M059J (cell line): Measurements from ENCODE around the gene SMAD5. TPM values are rescaled to one million over a fixed set of nuclear protein-coding genes. Genes with fewer than 3 reads are reported as not detected.
A peak's percentile ranks its signal among the peaks of the same experiment; 100 is the strongest.

ENCODE experiments used
- DNase-seq: peaks from one replicate; pipeline ENCODE4 v3.0.0-alpha.2; 2012; ENCODE audit warnings: low read depth
- total RNA-seq: library from RNA; depleted of rRNA; stranded (reverse); fragments of >200 nt; shearing (Covaris generic); gene quantifications from 2 replicates; pipeline ENCODE4 v1.2.3, GENCODE V29; 2014; rRNA removed

The SMAD5 gene
- 34.5 and 42.6 TPM in 2 replicates for total RNA-seq

DNA sequence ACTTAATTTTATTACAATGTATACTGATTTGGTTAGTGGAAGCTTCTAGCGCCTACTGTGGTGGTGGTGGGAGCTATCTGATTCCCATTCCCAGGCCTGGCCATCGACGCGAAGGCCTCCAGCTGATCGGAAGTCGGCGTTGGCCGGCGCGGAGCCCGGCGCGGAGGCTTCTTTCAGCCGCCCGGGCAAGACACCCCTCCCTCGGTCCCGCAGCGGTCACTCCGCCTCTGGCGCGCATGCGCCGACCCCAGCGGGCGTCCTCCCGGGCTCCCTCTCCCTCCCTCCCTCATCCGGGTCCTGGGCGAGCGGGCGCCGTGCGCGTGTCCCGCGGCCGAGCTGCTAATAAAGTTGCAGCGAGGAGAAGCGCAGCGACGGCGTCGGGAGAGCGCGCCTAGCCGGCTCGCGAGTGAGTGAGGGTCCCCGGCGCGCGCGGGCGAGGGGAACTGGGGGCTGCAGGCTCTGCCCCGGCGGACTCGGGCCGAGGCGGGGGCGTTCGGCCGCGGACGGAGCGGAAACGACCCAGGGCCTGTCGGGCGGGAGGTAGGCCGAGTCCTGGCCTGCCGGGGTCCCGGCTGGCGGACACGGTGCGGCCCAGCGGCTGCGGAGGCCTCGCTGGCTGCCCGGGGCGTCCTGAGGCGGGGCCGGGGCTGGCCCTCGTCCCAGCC is at the start of gene SMAD5:
TSS of gene SMAD5 (plus strand) at position 289 of the 665 bp plus-strand sequence. CDS start 20,916 bp downstream, outside the sequence.
- DNase-seq, result peak; percentile 93

DNA sequence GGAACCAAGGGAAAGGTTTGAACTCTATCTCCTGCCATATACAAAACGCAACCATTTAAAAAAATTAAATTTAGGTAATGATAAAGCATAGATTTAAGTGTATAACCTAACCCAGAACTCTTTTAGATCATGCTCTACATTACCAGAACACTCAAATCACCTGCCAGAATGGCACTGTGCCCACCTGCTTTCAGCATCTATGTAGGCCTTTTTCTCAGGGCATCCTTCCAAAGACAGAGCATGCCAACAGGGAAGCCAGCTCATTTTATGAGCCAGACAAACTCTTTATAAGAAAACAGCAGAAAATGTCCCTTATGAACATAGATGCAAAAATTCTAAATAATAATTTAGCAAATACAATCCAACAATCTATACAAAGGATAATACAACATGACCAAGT is 47.9 kb upstream of the SMAD5 start:
- no peak for DNase-seq

DNA sequence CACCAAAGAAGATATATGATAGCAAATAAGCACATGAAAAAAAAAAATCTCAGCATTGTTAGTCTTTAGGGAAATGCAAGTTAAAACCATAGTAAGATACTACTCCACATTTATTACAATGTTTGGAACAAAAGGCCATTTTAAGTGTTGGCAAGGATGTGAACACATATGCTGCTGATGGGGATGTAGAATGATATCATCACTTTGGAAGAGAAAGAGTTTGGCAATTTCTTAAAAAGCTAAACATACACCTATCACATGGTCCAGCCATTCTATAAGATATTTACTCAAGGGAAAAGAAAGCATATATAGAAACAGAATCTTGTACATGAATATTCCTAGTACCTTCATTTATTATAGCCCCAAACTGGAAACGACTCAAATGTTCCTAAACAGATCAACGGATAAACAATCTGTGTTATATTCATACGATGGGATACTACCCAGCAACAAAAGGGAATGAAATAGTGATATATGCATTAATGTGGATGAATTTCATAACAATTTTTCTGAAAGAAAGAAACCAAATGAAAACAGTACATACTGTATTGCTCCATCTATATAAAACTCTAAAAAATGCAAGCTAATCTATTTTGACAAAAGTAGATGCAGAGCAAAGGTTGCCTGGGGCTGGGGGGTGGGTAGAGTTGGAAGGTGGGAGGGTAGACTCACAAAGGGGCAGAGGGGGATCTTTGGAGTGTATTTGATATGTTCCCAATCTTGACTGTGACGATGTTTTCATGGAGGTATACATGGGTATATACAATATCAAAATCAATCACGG is 45.7 kb upstream of the SMAD5 start:
- no peak for DNase-seq

DNA sequence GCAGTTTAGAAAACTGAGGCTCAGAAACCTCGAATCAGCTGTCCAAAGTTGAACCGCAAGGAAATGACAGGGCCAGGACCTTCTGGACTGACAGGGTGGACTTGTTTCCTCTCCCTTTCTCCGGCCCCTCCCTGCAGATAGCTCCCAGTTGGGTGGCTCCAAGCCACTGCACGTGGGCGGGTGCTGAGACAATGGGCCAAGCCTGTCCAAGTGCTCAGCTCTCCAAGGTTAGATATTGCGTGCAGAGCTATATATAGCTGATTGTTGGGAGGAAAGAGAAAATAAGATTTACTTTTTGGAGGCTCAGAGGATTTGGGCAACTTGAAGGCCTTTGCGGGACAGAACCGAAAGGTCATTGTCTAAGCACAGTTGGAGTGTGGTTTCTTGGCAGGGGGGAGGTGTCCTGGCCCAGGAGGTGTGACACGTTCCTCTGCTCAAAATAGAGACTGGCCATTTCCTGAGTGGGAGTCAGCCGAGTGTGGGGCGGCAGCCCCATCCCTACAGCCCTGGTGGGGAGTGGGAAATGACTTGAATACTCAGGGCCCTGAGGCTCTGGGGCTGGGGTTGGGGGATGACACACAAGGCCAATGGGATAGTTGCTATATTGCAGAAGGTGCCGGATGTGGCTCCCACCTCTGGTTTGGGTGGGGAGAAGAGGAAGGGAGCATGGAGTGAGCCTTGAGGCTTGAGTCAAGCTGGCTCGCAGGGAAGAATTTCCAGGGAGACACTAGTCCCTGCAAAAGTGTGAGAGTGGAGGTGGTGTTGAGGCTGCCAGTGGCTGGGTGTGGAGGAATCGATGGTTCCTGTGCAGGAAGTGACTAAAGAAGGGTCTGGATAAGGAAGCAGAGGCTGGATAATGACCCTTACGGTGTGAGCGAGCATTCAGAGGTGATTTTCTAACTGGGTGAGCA is 44.4 kb upstream of the SMAD5 start:
- no peak for DNase-seq

DNA sequence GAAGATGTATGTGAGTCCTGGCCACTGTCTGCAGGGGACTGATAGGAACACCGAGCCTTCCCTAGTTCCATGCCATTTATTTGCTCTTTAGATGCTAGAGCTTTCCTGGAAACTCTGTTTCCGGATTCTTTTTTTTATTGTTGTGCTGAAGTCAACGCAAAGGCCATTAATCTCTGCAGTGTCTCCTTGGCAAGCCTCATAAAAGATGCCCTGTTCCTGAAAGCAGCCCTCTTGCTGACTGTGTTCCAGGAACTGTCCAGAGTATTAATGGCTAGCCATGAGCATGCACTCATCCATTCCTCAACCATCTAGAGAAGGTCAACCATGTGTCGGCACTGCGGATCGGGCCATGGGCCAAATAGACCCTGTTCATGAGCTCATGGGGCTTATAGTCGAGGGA is 42.9 kb upstream of the SMAD5 start:
- DNase-seq, result peak; percentile 26

DNA sequence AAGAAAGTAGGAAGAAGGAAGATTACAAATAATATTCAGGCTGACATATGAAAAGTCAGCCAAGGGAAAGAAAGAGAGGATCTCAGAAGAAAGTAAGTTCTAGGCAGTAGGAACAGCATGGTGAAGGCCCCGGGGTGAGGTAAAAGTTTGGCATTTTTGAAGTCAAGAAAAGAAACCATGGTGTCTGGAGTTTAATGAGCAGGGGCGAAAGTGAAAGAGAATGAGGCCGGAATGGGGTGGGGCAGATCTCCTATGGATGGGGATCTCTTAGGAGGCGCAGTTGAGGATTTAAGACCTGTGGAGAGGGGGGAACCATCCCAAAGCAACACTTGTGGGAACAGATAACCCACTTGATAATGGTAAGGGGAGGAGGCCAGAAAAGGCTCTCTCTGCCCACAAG is 42.3 kb upstream of the SMAD5 start:
- no peak for DNase-seq

DNA sequence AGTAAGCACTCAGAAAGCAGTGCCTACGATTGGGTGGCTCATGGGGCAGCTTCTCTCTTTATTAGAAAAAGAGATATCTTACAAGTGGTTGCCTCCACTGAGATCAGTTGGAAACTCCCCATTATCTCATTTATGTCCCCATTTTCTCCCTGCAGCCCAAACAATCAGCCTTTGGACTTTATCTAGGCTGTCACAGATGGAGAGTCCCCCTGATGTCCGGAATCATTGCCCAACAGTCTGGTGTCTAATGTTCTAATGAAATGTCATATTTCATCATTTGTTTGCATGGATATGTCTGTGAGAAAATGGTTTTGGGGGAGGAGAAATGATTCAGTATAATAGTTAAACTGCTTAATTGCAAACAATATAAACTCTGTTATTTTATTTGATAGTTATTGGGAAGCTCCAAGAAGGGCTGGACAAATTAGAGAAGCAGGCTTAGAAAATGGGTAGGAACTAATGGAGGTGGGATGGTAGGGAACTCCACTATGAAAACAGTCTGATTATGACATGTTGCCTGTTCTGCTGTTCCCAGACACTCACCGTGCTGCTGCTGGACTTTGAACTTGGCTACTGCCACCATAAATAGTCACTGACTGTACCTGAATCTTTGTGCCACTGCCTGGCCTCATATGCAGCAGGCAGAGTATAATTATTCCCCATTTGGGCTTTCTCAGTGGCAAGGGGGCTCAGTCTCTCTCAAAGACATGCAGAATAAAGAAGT is 38.3 kb upstream of the SMAD5 start:
- DNase-seq, result no peak

DNA sequence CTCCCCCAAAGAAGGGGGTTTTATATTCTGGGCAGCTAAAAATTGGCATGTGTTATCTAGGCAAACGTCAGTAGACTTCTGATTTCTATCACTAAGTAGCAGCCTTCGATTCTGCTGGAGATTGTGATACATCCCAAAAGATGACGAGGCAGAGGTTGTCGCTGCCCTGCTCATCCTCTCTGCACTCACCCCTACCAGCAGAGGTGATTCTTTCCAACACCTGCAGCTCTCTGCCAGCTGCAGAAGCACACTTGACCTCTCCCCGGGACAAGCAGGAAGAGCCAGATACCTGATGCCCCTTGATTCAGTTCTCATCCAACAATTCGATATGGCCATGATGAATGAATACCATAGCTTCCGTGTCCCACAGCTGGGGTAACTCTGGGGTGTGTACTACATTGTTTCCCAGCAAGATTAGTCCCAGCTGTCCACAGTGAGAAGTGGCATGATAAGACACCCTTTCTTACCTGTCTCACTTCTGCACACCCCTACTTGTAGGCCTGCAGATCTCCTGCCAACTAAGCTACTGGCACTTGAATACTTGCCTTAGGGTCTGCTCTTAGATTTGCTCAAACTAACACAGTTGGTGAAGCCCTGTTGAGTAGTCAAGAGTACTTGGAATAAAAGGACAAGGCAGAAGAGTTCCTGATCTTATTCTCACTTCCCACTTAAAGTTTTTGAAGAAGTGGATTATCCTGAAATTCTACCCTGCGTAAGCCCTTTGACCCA is 37.6 kb upstream of the SMAD5 start:
- no peak for DNase-seq

DNA sequence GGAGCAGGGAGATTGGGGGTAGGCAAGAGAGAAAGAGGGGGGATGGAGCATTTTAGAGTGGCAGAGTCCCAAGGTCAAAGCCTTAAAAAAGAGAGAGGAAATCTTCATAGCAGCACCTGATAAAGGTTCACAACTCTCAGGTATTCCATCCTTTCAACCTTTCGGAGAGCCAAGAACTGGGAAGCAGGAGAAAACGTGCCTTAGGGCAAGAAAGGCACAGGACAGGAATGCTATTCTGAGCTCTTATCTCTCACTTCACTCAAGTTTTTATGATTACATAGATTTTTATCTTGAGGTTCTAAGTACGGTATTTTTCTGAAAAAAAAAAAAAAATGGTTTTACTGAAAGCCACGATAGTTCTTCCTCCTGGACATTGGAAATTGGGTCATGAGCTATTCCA is 34.5 kb upstream of the SMAD5 start:
- DNase-seq, result peak; percentile 1

DNA sequence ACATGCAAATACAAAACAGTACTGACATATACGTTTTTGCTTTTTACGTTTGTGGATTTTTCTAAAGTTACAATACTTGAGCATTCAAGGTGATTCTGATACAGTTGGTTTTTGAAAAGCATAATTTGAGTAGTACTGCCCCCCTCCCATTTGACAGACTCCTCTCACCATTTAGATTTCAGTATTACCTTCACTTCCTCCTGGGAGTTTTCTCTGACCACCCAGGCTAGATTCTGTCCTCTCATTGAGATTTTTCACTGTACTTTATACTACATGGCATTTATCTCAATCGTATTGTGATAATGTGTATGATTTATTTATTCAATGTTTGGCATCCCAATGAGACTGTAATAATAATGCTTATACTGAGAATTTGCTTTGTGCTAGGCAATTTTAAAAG is 32.8 kb upstream of the SMAD5 start:
- DNase-seq, result no peak

DNA sequence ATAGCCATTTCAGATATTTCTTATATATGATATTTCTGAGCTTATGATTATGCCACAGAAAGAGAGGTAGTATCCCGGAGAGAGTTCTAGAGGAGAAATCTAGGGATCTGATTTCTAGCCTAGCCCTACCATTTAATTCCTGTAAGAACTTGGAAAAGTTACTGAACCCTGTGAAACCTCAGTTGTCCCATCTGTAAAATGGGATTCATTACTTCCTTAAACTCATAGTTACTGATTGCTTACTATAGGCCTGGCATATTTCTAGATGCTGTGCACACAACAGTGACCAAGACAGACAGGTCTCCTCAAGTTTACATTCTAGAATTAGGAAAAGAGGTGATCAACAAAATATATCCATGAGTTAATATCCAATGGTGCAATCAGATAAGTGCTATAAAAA is 30.8 kb upstream of the SMAD5 start:
- DNase-seq, result no peak

DNA sequence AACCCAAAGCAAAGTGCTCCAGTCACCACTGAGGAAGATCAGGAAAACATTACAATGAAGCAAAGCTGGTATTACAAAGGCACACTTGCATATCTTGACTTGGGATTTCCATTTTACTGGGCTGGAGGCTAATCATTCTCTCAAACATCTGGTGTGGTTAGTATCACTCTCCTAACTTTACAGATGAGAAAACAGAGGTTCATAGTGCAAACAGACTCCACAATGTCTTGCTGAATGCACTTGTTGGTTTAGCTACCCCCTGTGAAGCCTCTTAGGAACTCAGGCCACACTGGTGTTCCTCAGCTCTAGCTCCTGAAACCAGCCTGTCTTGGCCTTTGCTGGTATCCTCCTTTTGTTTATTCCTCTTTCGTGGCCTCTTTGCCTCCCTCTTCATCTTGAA is 29.5 kb upstream of the SMAD5 start:
- no peak for DNase-seq

DNA sequence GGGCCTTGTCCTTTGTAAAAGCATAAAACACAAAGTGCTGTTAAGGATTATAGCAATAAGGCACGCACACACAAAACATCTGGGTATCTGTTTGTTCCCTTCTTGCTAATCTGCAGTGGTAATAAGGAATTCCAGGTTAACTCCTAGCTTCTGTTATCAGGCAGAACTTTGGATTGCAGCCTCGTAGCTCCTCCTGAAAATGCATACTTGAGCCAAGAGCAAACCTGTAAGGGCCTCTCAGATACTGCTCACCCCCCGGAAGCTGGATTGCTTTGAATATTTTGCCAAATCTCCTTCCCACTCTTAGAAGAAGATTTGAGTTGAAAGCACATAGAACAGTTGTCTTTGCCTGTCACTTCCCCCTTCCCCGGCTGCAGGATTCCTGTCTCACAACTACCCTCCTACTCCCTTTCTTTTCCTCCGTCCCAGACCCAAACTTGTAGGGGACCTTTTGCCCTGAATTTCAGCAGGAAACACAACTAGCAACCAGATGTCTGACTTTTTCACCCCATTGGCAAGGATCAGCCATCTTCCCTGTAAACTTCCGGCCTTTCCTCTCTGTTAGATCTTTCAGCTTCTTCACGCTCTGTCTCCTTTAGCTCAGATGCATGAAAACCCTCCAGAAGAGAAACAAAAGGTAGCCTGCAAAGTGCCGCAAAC is 28.2 kb upstream of the SMAD5 start:
- no peak for DNase-seq

DNA sequence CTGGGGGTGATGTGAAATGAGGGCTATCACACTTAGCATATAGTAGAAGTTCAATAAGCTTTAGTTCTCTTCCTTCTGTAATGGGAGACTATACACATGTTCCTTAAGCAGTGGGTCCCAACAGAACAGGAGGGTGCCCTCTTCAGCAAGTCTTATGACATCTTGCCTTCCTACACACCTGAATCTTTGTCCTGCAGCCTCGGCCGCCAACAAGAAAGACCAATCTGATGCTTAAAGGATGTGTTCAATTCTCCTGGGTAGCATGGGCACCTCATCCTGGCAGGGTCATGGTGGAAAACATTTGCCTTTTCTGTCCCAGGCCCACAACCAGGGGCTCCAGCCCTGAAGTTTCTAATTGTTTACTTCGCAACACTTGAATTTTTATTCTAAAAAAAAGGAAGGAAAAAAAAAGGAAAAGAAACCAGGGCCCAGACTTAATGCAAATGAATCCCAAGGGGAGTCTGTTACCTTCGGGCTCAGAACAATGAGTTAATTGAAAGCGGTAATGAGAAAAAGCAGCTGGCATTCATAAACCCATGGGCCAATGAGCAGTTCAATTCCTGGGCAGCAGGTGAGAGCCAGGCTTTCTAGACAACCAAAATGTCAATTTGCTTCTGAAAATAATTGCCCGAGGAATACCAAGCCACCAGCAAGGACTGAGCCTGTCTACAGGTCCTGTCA is 26.2 kb upstream of the SMAD5 start:
- DNase-seq, result no peak

DNA sequence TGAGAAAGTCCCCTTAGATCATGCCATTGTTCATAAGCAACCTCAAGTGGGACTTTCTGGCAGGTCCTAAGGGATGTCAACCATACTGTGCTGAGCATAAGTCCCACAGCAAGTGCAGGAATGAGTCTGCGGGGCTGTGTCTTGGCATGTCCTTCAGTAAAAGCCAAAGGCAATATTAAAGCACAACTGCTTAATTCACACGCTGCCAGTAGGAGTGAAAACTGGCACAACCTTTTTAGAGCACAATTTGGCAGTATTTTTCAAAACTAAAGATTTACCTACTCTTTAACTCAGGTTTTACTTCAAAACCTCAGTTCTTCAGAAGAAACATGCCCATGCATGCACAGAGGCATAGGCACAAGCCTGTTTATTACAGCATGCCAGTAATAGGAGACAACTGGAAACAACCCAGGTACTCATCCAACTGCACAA is 24.4 kb upstream of the SMAD5 start:
- DNase-seq, result no peak

DNA sequence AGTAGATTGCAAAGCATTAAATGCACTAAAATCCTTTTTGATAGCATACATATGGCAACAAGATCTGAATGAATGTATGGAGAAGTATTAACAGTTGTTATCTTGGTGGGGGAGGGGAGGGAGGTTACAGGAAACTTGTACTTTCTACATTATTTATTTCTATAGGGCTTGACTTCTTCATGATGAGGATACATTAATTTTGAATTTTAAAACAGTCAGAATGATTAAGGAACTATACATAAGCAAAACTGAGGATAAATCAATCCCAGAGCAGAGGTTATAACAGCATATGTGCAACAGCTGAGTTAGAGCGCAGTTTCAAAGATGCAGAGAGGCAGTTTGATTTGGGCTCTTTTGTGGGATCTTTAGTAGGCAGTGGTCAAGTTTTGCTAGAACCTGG is 23.9 kb upstream of the SMAD5 start:
- no peak for DNase-seq

DNA sequence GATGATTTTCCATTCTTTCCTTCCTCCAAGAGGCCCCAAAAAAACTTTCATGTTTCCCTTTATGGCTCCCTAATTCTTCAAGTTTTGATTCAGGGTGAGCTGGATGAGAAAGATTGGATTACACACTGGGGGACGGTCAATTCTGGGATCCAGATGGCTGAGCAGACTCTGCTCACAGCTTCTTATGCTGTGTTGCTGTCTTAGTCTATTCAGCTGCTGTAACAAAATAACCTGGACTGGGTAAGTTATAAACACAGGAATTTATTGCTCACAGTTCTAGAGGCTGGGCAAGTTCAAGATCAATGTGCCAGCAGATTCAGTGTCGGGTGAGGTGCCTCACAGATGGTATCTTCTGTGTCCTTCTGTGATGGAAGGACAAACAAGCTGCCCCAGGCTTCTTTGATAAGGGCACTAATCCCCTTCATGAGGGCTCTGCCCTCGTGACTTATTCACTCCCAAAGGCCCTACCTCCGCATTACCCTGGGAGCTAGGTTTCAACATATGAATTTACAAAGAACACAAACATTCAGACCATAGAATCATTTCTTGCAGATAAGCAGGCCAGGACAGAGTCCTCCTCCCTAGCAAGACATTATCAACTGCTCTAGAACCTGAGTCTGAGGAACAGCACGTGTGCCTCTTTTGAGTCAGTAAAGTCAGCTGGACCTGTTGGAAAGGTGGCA is 23.1 kb upstream of the SMAD5 start:
- no peak for DNase-seq

DNA sequence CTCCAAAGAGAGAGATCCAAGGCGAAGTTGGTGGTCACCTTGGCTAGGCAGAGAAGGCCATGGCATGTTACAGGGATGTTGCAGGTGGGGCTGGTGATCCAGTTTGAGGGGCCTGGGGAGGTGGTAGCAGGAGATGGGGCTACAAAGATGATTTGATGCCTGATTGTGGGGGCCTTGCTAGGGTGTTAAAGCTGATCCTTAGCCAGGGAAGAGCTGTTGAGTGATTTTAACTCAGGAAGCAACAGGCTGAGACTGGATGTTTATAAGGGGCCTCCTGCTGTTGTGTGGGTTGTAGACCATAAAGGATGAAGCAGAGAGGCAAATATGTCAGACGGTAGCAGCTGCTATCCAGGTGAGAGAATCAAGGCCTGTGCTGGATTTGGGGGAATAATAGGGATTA is 19.0 kb upstream of the SMAD5 start:
- DNase-seq, result no peak

DNA sequence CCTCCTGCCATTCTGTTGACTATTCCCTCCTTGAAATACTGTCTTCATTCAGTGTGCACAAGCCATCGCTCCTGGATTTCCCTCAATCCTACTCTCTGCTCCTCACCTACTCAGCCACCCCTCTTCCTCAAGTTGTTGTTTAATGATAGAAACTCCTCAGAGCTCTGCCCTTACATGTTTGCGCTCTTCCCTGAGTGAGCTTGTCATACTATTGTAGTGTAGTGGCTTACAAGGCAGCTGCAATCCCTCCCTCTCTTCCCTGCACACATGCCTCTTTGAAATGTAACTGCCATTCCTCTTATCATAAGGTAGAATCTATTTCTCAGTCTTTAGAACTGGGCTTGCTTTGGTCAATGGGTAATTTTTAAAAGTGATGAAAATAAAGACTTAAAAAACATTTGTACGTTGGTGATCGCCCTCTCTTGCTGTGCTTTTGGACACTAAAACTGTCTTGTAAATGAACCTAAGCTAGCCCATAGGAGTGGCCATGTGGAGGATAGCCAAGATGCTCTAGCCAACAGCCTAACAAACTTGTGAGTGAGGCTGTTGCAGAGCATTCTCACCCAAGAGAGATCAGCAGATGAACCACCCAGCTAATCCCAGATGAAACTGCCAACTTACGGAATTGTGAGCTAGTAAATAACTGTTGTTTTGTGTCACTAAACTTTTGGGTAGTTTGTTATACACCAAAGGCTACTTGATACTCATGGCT is 18.1 kb upstream of the SMAD5 start:
- no peak for DNase-seq
